Left renal cortex interstitium (tissue), 4 donors: ENCODE measurements around the gene IL37. TPM values are rescaled to one million over a fixed set of nuclear protein-coding genes. Genes with fewer than 3 reads are reported as not detected.

Source experiments
- DNase-seq, 4 donors: peaks; one replicate each; pipeline ENCODE4 v3.0.0-alpha.2; 2013; ENCODE audit warnings: low read depth in 4 of 4, low spot score in 2 of 4, missing footprints in 1 of 4
- polyA plus RNA-seq, 4 donors: library from polyadenylated mRNA; unstranded; fragments of 120-200 nt; gene quantifications; one replicate each; pipeline ENCODE4 v1.2.1, GENCODE V29; 2013; ENCODE audit not compliant: insufficient read length in 4 of 4

The IL37 gene, protein sequence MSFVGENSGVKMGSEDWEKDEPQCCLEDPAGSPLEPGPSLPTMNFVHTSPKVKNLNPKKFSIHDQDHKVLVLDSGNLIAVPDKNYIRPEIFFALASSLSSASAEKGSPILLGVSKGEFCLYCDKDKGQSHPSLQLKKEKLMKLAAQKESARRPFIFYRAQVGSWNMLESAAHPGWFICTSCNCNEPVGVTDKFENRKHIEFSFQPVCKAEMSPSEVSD
- under 1 TPM in 1 of 4 donors, not detected in 3; 0.13 TPM for polyA plus RNA-seq

DNA sequence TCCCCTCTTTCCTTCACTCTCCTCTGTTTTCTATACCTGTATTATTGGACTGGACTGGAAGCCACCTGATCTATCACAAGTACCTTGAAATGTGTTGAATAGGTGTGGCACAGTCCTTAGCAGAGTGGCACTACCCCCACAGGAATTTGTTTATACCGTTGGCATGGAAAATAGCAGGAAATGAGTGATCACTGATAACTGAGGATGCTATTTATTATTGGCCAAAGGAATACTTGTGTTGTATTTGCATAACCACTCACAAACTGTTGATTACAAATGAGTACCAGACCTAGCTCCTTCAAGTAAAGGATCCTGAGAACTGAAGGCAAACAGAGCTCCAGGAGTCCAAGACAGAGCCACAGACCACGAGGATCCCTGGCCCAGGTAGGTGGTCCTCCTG lies at the start of gene IL37:
Gene IL37, plus strand, starts transcription at position 301 of the 400 bp plus-strand sequence. CDS start 1,848 bp downstream, outside the sequence.
- no peak for DNase-seq

DNA sequence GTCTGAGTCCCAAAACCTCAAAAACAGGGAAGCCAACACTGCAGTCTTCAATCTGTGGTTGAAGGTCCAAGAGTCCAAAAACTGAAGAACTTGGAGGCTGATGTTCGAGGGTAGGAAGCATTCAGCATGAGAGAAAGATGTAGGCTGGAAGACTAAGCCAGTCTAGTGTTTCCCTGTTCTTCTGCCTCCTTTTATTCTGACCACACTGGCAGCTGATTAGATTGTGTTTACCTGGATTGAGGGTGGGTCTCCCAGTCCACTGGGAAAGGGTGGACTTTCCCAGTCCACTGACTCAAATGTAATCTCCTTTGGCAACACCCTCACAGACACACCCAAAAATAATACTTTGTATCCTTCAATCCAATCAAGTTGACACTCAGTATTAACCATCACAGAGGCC lies 46.9 kb upstream of the IL37 start:
- DNase-seq, result no peak

DNA sequence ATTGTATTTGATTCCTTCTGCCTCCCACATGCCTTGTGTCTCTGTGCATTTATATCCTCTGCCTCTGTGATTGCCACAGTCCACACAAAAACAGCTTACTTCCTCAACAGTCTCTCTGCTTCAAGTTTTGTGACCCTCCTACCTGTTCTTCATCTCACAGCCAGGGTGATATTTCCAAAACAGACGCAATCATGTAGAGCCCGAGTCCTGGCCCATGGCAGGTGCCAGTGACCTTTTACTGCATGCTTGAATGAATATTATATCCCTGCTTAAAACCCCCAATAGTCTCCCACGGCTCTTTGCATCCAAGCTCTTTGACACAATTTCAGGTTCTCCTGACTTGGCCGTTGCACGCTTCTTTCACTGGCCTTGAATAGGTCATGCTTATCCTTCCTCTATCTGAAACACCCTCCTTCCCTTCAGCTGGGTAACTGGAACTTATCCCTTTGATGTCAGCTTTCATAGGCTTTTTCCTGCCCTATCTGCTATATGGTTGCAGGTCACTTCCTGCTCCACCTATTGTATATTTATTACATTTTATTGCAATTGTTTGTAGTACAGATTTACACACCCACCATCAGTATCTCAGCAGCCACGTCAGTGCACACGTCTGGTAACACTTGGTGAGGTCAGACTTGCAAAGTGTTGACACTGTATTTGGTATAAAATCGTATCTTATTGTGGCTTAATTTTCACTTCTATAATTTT lies 44.7 kb upstream of the IL37 start:
- no peak for DNase-seq

DNA sequence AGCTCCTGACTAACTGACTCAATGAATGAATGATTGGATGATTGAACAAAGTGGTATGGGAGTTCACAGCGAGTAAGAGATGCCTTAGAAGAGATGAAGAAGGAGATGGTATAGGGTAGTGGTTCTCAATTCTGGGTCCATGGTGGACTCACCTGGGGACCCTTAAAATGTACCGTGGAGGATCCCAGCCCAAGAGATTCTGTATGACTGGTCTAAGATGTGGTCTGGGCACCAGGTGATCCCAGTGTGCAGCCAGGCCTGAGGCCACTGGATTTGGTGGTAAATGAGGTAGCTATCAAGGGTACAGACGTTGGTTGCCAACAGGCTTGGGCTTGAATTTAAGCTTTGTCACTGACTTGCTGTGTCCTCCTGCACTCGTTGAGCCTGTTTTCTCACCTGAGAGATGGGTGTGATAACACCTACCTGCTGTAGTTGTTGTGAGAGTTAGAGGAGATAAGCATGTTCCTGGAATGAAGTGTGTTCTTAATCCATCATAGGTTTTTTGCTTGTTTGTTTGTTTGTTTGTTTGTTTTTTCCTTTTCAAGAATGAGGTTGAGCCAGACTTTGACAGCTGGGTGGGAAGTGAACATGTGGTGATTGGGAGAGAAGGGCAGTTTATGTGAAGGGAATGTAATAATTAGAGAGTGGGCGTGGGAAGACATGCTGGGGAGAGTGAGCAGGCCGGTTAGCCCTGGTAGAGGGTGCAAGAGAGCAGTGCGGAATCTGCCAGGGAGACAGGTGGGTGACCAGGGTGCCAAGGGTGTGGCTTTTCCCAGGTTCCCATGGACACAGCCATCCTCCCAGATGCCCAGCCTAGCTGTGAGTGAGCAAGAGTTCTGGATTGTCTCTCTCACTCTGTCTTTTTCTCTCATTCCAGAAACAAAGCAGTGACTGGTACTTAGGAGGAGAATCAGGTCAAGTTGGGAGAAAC lies 43.0 kb upstream of the IL37 start:
- no peak for DNase-seq

DNA sequence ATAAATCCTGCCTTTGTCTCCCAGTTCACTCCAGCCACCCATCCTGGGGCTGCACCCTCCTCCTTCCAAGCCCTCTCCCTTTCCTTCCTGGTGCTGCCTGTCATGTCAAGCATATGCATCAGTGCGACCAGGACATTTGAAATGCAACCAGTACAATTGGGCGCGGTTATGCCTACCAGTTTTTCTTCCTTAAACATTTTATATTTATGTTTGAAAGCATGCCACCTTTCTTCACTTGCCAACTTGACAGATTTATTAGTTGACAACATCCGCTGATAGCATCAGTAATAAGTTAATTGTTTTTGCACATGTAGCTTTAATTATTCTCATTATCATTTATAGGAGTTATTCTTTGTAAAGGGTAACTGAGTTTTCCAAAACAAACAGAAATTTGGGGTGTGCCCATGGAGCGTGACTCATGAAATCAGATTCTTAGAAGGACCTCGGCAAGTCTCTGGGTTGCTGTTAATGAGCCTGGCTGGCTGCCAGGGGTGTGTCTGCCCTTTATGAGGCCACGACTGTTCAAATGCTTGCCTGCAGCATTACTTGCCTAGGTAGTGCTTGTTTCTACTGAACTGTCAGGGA lies 41.6 kb upstream of the IL37 start:
- DNase-seq, result peak in 3 of 4 donors; percentile 31 to 52 (median 41)

DNA sequence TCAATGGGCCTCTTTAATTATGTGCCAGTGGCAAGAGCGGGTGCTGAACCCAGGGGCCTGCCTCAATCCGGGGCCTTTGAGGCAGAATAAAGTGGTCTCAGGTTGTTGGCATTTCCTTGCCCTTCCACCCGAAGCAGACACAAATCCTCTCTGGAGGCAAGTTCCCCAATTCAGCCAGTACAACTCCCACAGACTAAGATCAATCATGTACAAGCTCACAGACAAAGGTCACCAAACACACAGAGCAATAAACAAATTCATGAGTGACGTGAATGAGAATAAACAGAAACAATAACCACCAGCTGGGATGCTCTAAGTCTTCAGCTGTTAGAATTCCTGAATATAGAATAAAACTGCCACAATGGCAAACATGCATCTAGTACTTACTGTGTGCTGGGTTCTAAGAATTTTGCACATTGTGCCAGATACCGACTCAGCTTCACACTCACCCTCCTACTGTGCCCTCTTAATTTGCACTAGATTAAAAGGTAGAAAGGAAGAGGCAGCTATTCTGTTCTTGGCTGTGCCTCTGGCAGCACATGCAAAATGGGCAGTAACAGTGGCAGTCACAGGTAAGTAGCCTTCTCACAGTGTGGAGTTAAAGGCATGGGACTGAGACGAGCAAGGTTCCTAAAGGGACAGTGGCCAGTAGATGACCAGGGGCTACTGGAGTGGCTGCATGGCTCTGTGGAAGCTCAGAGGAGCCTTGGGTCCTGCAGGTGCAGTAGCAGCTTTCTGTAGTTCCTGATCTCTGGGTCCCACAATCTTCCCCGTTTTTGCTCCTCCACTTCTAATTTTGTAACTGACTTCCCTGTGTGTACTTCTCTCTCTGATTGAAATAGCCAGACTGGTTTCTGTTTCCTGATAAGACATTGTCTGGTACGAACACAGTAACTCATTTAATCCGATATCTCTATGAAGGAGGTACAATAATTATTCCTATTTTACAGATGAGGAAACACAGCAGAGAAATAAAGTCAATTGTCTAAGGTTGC lies 39.8 kb upstream of the IL37 start:
- no peak for DNase-seq

DNA sequence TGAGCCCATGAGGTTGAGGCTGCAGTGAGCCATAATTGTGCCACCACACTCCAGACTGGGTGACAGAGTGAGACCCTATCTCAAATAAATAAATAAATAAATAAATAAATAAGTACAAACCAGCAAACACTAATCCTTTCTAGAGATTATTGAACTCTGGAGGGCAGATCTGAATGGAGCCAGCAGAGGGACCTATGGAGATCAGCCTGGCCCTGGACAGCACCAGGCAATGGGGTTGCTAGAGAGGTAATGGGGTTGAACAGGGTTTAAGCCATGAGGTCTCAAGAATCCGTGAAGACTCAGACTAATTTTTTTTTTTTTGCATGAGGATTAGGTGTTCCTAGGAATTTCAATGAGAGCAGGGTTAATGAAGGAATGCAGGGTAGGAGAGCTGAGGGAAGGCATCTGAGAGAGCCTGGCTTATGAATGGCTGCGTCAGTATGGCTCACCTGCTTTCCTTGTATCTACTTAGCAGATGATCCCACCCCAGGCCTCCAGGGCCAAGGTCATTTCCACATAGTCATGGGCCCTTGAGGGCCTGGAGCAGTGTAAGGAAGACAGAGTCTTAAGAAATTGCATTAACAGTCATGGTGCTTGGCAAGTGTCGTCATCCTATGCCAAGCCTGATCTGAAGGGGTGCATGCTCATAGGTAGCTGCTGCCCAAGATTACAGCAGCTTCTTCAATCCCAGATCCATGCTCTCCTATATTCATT lies 34.6 kb upstream of the IL37 start:
- no peak for DNase-seq

DNA sequence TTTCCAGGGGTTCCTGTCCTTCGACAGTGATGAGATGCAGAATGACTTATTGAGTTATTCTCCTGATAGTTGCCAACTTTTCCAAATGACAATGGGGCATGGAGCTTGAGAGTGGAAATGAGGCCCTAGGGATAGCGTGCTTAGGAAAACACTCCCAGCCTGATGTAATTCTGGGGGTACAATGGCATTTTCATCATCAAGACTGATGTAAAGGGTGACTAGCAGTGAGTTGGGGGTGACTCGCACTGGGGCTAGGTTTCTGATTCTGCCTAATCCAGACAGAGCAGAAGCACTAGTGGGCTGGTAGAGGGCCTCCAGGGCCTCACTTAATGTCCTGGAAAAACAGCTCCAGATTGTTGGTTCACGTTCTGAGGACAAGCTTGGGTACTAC lies 34.0 kb upstream of the IL37 start:
- DNase-seq, result no peak

DNA sequence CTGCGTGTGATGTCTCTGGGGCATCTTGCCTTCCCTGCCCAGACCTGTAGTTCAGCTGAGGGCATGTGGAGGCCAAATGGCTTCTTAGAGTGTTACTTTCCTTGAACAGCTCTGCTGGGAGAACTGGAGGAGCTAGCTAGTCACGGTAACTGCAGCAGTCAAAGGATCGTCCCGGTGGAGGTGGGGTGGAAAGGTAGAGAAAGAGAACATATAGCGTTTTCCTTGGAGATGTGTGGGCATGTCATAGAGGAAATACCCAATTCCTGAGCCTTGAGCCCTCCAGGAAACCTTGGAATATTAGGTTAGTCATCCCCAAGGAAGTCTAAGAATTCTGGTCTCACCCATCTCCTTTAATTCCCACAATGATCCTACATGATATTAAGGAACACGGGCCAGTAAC lies 33.5 kb upstream of the IL37 start:
- no peak for DNase-seq

DNA sequence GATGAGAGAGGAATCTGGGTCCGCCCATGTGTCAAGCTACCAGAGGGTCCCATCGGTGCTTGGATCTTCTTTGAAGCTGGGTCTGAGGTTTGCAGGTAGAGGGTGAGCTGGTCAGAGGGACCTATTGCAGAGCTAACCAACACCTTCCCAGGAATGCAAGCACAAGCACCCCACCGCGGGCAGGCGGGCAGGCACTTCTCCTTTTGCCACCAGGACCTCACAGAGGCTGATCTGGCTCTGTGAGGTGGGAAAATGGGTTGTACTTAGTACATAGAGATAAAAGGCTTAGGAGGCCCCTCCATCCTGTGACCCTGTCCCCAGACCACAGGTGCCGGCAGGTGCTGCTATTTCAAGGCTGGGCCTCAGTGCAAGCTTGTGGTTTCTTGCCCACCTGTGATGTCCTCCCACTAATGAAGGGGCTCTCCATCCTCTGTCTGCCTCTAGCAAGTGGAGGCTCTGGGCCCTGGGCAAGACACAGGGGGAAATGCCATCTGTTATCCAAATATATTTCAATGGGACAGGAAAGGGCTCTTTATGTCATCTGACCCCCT lies 31.4 kb upstream of the IL37 start:
- DNase-seq, result no peak

DNA sequence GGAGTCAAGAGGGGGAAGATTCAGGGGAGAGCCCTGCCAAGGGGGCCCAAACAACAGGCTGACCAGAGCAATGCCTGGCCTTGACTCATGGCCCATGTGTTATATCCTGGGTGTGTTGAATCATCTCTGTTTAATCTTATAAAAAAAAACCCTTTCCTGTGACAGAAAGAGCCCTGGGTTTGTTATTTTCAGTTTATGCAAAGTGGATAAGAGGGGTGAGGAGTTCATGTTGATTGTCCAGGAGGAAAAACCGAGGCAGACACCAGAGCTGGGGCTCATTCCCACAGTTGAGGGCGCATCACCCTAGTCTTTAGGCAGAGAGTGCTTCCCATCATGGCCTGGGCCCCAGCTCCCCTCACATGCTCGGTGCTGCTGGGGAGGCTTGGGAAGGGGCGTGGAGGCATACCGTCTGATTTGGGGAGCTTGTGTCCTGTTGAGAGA lies 30.9 kb upstream of the IL37 start:
- DNase-seq, result no peak

DNA sequence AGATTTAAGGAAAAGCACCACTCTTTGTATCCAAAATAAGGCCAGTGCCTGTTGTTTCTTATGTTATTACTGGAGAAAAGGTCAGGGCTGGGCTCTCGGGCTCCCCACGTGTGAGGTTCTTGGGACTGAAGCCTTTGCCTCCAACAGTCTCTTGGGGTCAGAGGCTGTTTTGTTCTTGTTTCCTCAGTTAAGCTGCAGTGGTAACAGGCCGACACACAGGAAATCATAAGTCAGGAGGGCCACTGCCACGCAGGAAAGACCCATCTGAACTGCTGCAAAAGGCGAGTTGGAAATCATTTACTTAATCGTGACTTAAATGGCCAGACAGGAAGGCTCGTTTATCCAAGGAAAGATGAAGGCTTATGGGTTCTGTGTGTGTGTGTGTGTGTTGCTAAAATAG lies 30.3 kb upstream of the IL37 start:
- DNase-seq, result no peak

DNA sequence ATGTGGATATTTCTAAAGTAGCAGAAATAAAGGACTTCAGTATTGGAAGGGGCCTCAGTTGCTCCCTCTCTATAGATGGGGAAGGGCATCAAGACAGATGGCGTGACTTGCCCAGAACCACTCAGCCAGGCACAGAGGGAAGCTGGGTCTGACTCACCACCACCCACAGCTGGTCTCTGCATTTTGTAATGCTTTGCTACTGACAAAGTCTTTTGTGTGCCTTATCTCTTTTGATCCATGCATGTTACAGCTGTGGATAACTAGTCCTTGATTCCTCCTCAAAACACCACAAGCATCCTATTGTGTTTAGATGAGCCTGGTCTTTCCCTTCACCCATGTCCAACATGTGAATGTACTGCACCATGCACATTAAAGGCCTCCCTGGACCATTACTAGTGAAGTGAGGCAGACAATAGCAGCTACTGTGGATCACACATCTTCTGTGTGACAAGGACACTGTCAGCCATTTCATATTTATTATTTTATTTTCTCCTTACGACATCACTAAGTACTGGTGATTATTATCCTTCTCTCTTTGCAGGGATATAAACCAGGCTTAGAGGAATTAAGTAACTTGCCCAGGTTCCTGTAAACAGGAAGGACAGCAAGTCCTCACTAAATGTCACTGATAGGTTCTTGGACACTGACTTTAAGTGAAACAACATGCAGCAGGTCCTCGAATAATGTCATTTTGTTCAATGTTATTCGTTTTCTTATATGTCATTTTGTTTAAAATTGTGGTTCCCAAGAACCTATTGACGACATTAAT lies 29.6 kb upstream of the IL37 start:
- no peak for DNase-seq

DNA sequence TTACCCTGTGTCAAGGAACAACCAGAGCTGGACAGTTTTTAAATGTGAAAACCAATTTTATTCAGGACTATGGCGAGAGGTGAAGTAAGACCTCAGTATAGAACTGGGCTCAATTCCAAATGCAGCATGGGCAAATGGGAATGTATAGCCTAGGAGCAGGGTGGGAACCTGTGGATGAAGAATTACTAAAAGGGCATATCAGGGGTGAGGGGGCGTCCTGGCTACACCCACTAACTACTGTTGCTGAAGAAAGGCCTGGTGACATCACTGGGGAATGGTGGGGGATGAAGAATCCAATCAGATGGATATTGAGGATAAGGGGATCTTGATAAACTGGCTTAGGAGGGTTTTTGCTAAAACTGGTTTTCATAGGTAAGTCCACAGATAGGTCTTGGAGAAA lies 27.3 kb upstream of the IL37 start:
- no peak for DNase-seq

DNA sequence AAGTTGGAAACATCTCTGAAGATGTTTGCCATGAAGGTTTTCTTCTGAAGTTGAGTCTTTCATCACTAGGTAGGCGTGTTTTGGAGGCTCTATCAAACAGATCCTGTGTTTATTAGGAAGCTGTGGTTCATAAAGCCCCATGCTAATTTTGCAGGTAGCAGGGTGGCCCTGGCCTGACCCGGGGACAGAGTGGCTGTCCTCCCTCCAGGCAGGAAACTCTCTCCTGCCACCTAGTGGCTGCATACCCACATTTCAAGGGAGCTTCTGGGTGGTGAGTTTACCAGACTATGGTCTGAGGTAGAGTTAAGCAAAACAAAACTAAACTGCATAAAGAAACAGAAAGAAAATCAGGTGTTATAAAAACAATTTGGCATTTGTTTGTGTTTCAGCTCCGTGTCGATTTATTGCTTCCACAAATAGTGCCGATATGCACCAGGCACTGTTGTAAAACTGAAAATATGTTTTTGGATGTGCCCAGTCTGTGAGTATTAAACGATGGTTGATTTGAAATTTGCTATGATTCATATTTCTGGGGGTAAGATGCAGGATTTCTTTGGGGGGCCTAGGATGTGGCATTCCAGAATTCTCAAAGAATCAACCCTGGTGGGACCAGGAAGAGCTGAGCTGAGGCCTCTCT lies 26.0 kb upstream of the IL37 start:
- DNase-seq, result no peak

DNA sequence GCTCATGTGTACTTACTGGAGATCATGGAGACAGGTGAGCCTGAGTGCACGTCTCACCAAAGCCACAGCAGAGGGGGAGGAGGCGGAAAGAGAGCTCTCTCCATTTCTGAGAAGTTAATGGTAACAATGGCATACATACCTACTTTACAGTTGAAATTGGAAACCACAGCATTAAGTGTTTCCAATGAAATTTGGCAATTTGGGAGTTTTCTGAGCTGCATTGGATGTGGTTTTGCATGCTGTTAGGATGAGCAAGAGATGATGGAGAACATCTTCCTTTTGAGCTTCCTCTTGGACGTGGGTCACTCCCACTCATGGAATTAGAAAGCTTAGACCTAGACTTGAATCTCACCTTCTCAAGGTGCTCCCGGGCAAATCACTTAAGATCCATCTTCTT lies 25.5 kb upstream of the IL37 start:
- no peak for DNase-seq

DNA sequence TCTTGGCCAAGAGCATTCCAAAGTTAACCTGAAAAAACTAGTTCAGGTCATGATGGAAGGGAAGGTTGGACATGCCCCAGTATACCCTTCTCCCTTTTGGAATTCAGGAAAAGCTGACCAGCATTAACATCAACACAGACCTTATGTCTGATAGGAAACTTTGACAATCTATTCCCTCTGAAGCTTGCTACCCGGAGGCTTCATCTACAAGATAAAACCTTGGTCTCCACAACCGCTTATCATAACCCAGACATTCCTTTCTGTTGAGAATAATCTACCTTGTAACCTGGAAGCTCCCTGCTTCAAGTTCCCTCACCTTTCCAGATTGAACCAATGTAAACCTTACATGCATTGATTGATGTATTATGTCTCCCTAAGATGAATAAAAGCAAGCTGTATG lies 24.7 kb upstream of the IL37 start:
- DNase-seq, result no peak
